A673 (cell line): ENCODE results near the gene TRIM32. TPM values are rescaled to one million over a fixed set of nuclear protein-coding genes. Genes with fewer than 3 reads are reported as not detected.

Experiments
- BruUV-seq: library from RNA; stranded (reverse); fragments of 400-500 nt; replicated peaks from 2 replicates; lab custom pipeline; 2021; lab: Mats Ljungman, UMichigan
- CTCF ChIA-PET: fragments of 300-600 bp; sonication (Branson Sonifier 250); formaldehyde crosslinking; loops from one replicate; lab custom pipeline; 2022; ENCODE audit warnings: antibody characterized with exemption; lab: Charles Lee
- POLR2A ChIA-PET: fragments of 300-600 bp; sonication (Branson Sonifier 250); formaldehyde crosslinking; loops from one replicate; lab custom pipeline; 2022; ENCODE audit warnings: antibody characterized with exemption; ENCODE audit not compliant: low non-redundant PET; lab: Charles Lee
- DNase-seq: peaks from one replicate; pipeline ENCODE4 v3.0.0-alpha.2; 2015; ENCODE audit warnings: low spot score
- H3K27ac ChIP-seq: fragments of 200-600 bp; sonication (generic); 2 replicates; pipeline ENCODE4 v1.5.1; 2016; ENCODE audit warnings: mixed run types, low read depth, mild to moderate bottlenecking, mixed read lengths, antibody characterized with exemption, low read length; ENCODE audit not compliant: poor library complexity, severe bottlenecking
- H3K27me3 ChIP-seq: fragments of 200-600 bp; sonication (generic); replicated peaks from 2 replicates; pipeline ENCODE4 v1.6.1; 2017; ENCODE audit warnings: mixed run types, low read depth, mild to moderate bottlenecking, mixed read lengths, antibody characterized with exemption, low read length; ENCODE audit not compliant: insufficient read depth, poor library complexity
- H3K36me3 ChIP-seq: fragments of 200-600 bp; sonication (generic); 2 replicates; pipeline ENCODE4 v1.6.1; 2016; ENCODE audit warnings: mixed run types, mild to moderate bottlenecking, mixed read lengths, antibody characterized with exemption, low read length; ENCODE audit not compliant: insufficient read depth, poor library complexity, severe bottlenecking
- H3K4me1 ChIP-seq: fragments of 200-600 bp; sonication (generic); 2 replicates; pipeline ENCODE4 v1.6.1; 2017; ENCODE audit warnings: mixed run types, mild to moderate bottlenecking, mixed read lengths, antibody characterized with exemption, low read length; ENCODE audit not compliant: insufficient read depth, poor library complexity, severe bottlenecking
- H3K4me3 ChIP-seq: fragments of 200-600 bp; sonication (generic); 2 replicates; pipeline ENCODE4 v1.5.1; 2016; ENCODE audit warnings: low read depth, mixed run types, mild to moderate bottlenecking, mixed read lengths, low read length; ENCODE audit not compliant: poor library complexity, severe bottlenecking
- H3K9me3 ChIP-seq: fragments of 200-600 bp; sonication (generic); 2 replicates; pipeline ENCODE4 v1.6.1; 2016; ENCODE audit warnings: mixed run types, low read depth, mild to moderate bottlenecking, mixed read lengths, antibody characterized with exemption, low read length; ENCODE audit not compliant: poor library complexity, severe bottlenecking
- EZH2 ChIP-seq: fragments of 200-600 bp; sonication (generic); IDR thresholded peaks from 2 replicates; pipeline ENCODE4 v1.6.1; 2017; ENCODE audit warnings: borderline replicate concordance, low read depth, mild to moderate bottlenecking, mixed read lengths, antibody characterized with exemption, low read length; ENCODE audit not compliant: poor library complexity, severe bottlenecking
- intact Hi-C: fragments of 100-400 bp; cut with micrococcal nuclease; formaldehyde crosslinking; loops from one replicate; pipeline ENCODE4 v1.10.0; 2022; ENCODE audit not compliant: unreplicated experiment
- total RNA-seq: library from RNA; stranded (reverse); gene quantifications from 2 replicates; pipeline ENCODE4 v1.2.3, GENCODE V29; 2021
- TF ChIP-seq, protein P1 (sequence below): fragments of 300-800, 200-600 bp; sonication (generic); conservative IDR thresholded peaks from 2 replicates; pipeline ENCODE4 v1.5.1; 2017; ENCODE audit warnings: low read depth, mild to moderate bottlenecking, antibody characterized with exemption, low read length, moderate library complexity, mixed read lengths

Gene TRIM32
- total RNA-seq, 1 experiment from 2014 or later, result 28.9 TPM

DNA sequence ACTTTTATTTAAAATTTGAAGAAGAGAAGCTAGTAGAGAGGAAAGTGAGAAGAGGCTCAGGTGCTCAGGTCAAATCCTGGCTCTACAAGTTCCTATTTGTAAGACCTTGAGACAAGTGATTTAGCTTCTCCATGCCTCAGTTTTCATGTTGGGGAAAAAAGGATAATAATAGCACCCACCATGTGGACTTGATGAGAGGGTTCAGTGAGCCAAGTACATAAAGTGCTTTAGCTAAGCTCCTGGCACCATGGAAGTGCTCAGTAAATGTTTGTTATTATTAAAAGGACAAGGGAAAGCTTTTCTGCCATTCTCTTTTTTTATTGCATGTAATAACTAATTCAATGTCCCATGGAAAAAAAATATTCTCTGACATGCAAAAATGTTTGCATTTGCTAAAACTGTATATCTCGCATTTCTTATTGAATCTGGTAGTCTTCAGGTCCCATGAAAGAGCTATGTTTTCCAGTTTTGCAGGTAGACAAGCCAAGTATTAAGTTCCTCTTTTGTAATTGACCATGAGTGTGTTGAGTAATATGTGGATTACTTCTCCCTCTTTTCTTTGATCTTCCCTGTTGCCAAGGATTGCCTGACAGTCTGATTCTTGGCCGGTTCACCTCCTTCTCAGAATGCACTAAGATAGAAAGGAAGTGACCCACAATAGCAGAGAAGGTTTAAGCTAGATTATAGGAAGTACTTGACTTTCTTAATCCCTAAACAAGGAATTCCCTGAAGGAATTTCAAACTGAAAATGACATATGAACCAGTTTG, 45.6 kb upstream of the TRIM32 start:
- Histone ChIP-seq H3K27ac (no peak overlapping the region), H3K27me3 (no peaks in the 10 kb centered on the region), H3K4me1 (no peaks in the 10 kb centered on the region), H3K9me3 (no peaks in the 10 kb centered on the region), H3K4me3 (no peak overlapping the region), H3K36me3 (no peaks in the 10 kb centered on the region)
- POLR2A ChIA-PET, result no interaction called here
- intact Hi-C loops, result no loop called here
- no peak for TF ChIP-seq EZH2
- TF ChIP-seq, protein P1, sequence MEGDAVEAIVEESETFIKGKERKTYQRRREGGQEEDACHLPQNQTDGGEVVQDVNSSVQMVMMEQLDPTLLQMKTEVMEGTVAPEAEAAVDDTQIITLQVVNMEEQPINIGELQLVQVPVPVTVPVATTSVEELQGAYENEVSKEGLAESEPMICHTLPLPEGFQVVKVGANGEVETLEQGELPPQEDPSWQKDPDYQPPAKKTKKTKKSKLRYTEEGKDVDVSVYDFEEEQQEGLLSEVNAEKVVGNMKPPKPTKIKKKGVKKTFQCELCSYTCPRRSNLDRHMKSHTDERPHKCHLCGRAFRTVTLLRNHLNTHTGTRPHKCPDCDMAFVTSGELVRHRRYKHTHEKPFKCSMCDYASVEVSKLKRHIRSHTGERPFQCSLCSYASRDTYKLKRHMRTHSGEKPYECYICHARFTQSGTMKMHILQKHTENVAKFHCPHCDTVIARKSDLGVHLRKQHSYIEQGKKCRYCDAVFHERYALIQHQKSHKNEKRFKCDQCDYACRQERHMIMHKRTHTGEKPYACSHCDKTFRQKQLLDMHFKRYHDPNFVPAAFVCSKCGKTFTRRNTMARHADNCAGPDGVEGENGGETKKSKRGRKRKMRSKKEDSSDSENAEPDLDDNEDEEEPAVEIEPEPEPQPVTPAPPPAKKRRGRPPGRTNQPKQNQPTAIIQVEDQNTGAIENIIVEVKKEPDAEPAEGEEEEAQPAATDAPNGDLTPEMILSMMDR, result no peak
- no TSS peak for BruUV-seq
- CTCF ChIA-PET, result interaction anchor here (0.6 kb wide), 2 partner anchors 14 to 1048 kb away, joined by 3 to 11 read pairs; no protein-coding TSS in a partner anchor
- DNase-seq, result no peak

DNA sequence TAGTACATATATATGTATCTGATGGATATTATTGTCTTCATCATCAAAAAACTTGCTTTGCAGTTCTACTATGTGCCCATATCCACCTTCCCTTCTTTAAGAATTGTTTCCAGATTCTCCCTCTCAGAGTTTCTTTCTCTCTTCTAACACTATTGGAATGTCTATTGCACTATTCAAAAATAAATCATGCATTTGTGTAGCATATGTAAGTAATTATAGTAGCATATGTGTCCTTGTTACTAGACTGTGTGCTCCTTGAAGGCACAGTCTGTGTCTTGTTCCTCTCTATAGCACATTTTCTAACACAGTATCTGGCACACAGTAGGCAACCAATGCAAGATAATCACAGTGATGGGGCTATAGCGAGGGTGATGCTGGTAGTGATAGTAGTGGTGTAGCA, 43.4 kb upstream of the TRIM32 start:
- no peak for DNase-seq
- POLR2A ChIA-PET, result no interaction called here
- Histone ChIP-seq H3K36me3 (no peaks in the 10 kb centered on the region), H3K27me3 (no peaks in the 10 kb centered on the region), H3K4me1 (peaks cover 8% of the 10 kb centered on the region), H3K27ac (no peak overlapping the region), H3K9me3 (no peaks in the 10 kb centered on the region), H3K4me3 (no peak overlapping the region)
- no TSS peak for BruUV-seq
- CTCF ChIA-PET, result no interaction called here
- TF ChIP-seq, protein P1, result no peak
- no peak for TF ChIP-seq EZH2
- intact Hi-C loops, result no loop called here

DNA sequence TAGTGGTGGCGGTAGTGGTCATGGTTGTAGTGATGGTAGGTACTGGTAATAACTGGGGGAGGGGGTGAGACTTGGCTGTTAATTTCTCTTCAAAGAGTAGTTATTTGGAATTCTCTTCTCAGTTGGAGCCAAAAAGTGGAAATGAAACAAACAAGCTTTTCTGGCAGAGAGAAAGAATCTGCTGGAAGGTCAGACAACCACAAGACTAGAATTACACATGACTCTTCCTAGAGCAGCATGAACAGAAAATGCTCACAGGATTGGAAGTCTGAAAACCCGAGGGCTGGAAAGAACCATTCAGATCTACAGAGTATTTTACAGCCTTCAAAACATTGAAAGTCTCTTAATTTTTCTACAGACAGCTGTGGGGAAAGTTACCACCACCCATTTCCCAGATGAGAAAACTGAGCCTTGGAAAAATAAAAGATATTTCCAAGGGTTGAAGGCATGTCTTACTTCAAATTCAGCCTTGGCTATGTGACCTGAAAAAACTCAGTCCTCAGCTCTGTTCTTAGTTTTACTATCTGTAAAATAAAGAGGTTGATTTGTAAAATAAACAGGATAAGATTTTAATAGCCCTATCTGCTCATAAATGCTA, 42.9 kb upstream of the TRIM32 start:
- TF ChIP-seq EZH2, result no peak
- TF ChIP-seq, protein P1, result no peak
- no peak for DNase-seq
- no peaks in the 10 kb centered on the region for H3K9me3 ChIP-seq
- no peak overlapping the region for H3K4me3 ChIP-seq
- intact Hi-C loops, result no loop called here
- no peaks in the 10 kb centered on the region for H3K27me3 ChIP-seq
- POLR2A ChIA-PET, result no interaction called here
- H3K36me3 ChIP-seq, result no peaks in the 10 kb centered on the region
- H3K4me1 ChIP-seq, result peaks cover 8% of the 10 kb centered on the region
- CTCF ChIA-PET, result no interaction called here
- no peak overlapping the region for H3K27ac ChIP-seq
- BruUV-seq, result no TSS peak
